GM23338 (cell line): Measurements from ENCODE around the gene APIP. TPM values are rescaled to one million over a fixed set of nuclear protein-coding genes. Genes with fewer than 3 reads are reported as not detected.

Experiments used
- ATAC-seq: fragments of 200-7000 bp; cut with Tn5 transposase; 3 replicates; pipeline ENCODE4 v1.9.1; 2020
- DNase-seq: peaks from one replicate; pipeline ENCODE4 v3.0.0-alpha.2; 2015; ENCODE audit warnings: low spot score
- H2AFZ ChIP-seq: fragments of 200-600 bp; sonication (generic); 2 replicates; pipeline ENCODE4 v1.8.0; 2016; ENCODE audit warnings: antibody characterized with exemption, mild to moderate bottlenecking, moderate library complexity
- H3F3A ChIP-seq: fragments of 200-600 bp; sonication (generic); replicated peaks from 2 replicates; pipeline ENCODE4 v1.8.0; 2017; ENCODE audit warnings: antibody characterized with exemption, mixed run types, low read depth
- H3K27ac ChIP-seq: fragments of 200-600 bp; sonication (generic); 2 replicates; pipeline ENCODE4 v1.6.1; 2016; ENCODE audit warnings: low read depth
- H3K27me3 ChIP-seq: fragments of 200-600 bp; sonication (generic); 2 replicates; pipeline ENCODE4 v1.8.0; 2016; ENCODE audit warnings: mild to moderate bottlenecking, mixed run types, moderate library complexity; ENCODE audit not compliant: insufficient read depth
- H3K36me3 ChIP-seq: fragments of 200-600 bp; sonication (generic); 2 replicates; pipeline ENCODE4 v1.8.0; 2016; ENCODE audit warnings: mild to moderate bottlenecking; ENCODE audit not compliant: insufficient read depth
- H3K4me1 ChIP-seq: fragments of 200-600 bp; sonication (generic); 2 replicates; pipeline ENCODE4 v1.8.0; 2016; ENCODE audit warnings: mild to moderate bottlenecking, moderate library complexity; ENCODE audit not compliant: insufficient read depth
- H3K4me2 ChIP-seq: fragments of 200-600 bp; sonication (generic); 2 replicates; pipeline ENCODE4 v1.7.1; 2017; ENCODE audit warnings: mixed run types
- H3K4me3 ChIP-seq: fragments of 200-600 bp; sonication (generic); 2 replicates; pipeline ENCODE4 v1.6.1; 2016; ENCODE audit warnings: mixed run types
- H3K79me2 ChIP-seq: fragments of 200-600 bp; sonication (generic); replicated peaks from 2 replicates; pipeline ENCODE4 v1.8.0; 2017; ENCODE audit warnings: mild to moderate bottlenecking; ENCODE audit not compliant: insufficient read depth
- H3K9me2 ChIP-seq: fragments of 200-600 bp; sonication (generic); 2 replicates; pipeline ENCODE4 v1.8.0; 2017; ENCODE audit not compliant: insufficient read depth
- H4K20me1 ChIP-seq: fragments of 200-600 bp; sonication (generic); replicated peaks from 2 replicates; pipeline ENCODE4 v1.8.0; 2017; ENCODE audit warnings: mild to moderate bottlenecking; ENCODE audit not compliant: insufficient read depth
- H3K27ac Mint-ChIP-seq: 2 replicates; pipeline ENCODE4 v1.8.0; 2020; ENCODE audit warnings: inconsistent platforms, mild to moderate bottlenecking, moderate library complexity, mixed read lengths
- H3K27me3 Mint-ChIP-seq: 3 replicates; pipeline ENCODE4 v1.8.0; 2022; ENCODE audit warnings: low read depth, mild to moderate bottlenecking, moderate library complexity, mixed read lengths, inconsistent platforms; ENCODE audit not compliant: insufficient read depth, poor library complexity
- H3K36me3 Mint-ChIP-seq: 3 replicates; pipeline ENCODE4 v1.8.0; 2021; ENCODE audit warnings: low read depth, mild to moderate bottlenecking, inconsistent platforms, moderate library complexity, mixed read lengths
- H3K4me1 Mint-ChIP-seq: 3 replicates; pipeline ENCODE4 v1.8.0; 2020; ENCODE audit warnings: mild to moderate bottlenecking, inconsistent platforms, mixed read lengths
- H3K4me3 Mint-ChIP-seq: 3 replicates; pipeline ENCODE4 v1.8.0; 2021; ENCODE audit warnings: moderate library complexity, mild to moderate bottlenecking, inconsistent platforms, mixed read lengths
- H3K9me3 Mint-ChIP-seq: 3 replicates; pipeline ENCODE4 v1.8.0; 2020; ENCODE audit warnings: moderate library complexity, mild to moderate bottlenecking, inconsistent platforms, mixed read lengths
- CREB1 ChIP-seq: fragments of 250-450 bp; sonication (Bioruptor Pico); IDR thresholded peaks from 2 replicates; pipeline ENCODE4 v1.5.0; 2020; ENCODE audit warnings: low read depth, mild to moderate bottlenecking, moderate library complexity
- ETS1 ChIP-seq: IDR thresholded peaks from 2 replicates; pipeline ENCODE4 v1.6.1; 2016; ENCODE audit warnings: antibody characterized with exemption
- EZH2 ChIP-seq: fragments of 200-600 bp; sonication (generic); IDR thresholded peaks from one replicate; pipeline ENCODE4 v1.8.0; 2017; ENCODE audit warnings: antibody characterized with exemption, mild to moderate bottlenecking, low read depth; ENCODE audit not compliant: unreplicated experiment
- EZH2phosphoT487 ChIP-seq: fragments of 200-600 bp; sonication (generic); IDR thresholded peaks from one replicate; pipeline ENCODE4 v1.8.1; 2018; ENCODE audit warnings: antibody characterized with exemption; ENCODE audit not compliant: unreplicated experiment
- JUNB ChIP-seq: IDR thresholded peaks from one replicate; pipeline ENCODE4 v1.6.1; 2016; ENCODE audit warnings: antibody characterized with exemption; ENCODE audit not compliant: unreplicated experiment
- NANOG ChIP-seq: IDR thresholded peaks from 2 replicates; pipeline ENCODE4 v1.6.1; 2016; ENCODE audit warnings: antibody characterized with exemption, borderline replicate concordance
- POLR2AphosphoS5 ChIP-seq: IDR thresholded peaks from 2 replicates; pipeline ENCODE4 v1.6.1; 2016; ENCODE audit warnings: antibody characterized with exemption, low read depth
- REST ChIP-seq: IDR thresholded peaks from one replicate; pipeline ENCODE4 v1.6.1; 2018; ENCODE audit warnings: antibody characterized with exemption; ENCODE audit not compliant: unreplicated experiment
- STAT1 ChIP-seq: IDR thresholded peaks from one replicate; pipeline ENCODE4 v1.6.1; 2016; ENCODE audit warnings: antibody characterized with exemption; ENCODE audit not compliant: unreplicated experiment
- ZNF331 ChIP-seq: fragments of 250-450 bp; sonication (Bioruptor Pico); IDR thresholded peaks from 2 replicates; pipeline ENCODE4 v1.5.0; 2020; ENCODE audit warnings: low read depth, mild to moderate bottlenecking, moderate library complexity
- ZNF462 ChIP-seq: fragments of 250-450 bp; sonication (Bioruptor Pico); IDR thresholded peaks from 2 replicates; pipeline ENCODE4 v1.5.0; 2020; ENCODE audit warnings: mild to moderate bottlenecking, moderate library complexity
- polyA plus RNA-seq: library from polyadenylated mRNA; unstranded; fragments of >200 nt; fragmentation: Nextera tagmentation; extraction: Ambion mirVana; gene quantifications from 2 replicates; pipeline ENCODE4 v1.2.1, GENCODE V29; 2016
- total RNA-seq: library from RNA; depleted of rRNA; stranded (reverse); fragments of >200 nt; shearing (Covaris generic); gene quantifications from 2 replicates; pipeline ENCODE4 v1.2.3, GENCODE V29; 2014
- TF ChIP-seq, protein P1 (sequence below), 2 experiments: fragments of 200-600 bp in 1 of 2; sonication (generic) in 1 of 2; conservative IDR thresholded peaks; 2 replicates each; pipeline versions ENCODE4 v1.5.1 to v1.6.1; 2016 to 2017; ENCODE audit warnings: antibody characterized with exemption in 2 of 2, low read depth in 2 of 2, mild to moderate bottlenecking in 2 of 2, moderate library complexity in 1 of 2

APIP gene
- total and polyA plus RNA-seq, 2 experiments from 2014 or later, result 35.7 to 50.3 TPM

- Mint-ChIP-seq H3K27ac (no peak overlapping the region), H3K36me3 (peaks cover 11% of the 10 kb centered on the region; the same call in 2 of the 3 replicates), H3K27me3 (no peaks in the 10 kb centered on the region), H3K4me3 (no peak overlapping the region), H3K4me1 (no peaks in the 10 kb centered on the region), H3K9me3 (no peaks in the 10 kb centered on the region)
- no peak overlapping the region for H3K4me3 ChIP-seq
- H4K20me1 ChIP-seq, result no peaks in the 10 kb centered on the region
- peaks cover 5% of the 10 kb centered on the region; the same call in 1 of the 2 replicates for H3K36me3 ChIP-seq
- no peaks in the 10 kb centered on the region for H3K9me2 ChIP-seq
- no peaks in the 10 kb centered on the region for H3F3A ChIP-seq
- TF ChIP-seq ETS1 (no peak), EZH2phosphoT487 (no peak), JUNB (no peak), REST (no peak), NANOG (no peak), ZNF462 (CRISPR knock-in tag) (no peak), POLR2AphosphoS5 (no peak), ZNF331 (CRISPR knock-in tag) (no peak), CREB1 (no peak), EZH2 (no peak), STAT1 (no peak)
- TF ChIP-seq, protein P1, sequence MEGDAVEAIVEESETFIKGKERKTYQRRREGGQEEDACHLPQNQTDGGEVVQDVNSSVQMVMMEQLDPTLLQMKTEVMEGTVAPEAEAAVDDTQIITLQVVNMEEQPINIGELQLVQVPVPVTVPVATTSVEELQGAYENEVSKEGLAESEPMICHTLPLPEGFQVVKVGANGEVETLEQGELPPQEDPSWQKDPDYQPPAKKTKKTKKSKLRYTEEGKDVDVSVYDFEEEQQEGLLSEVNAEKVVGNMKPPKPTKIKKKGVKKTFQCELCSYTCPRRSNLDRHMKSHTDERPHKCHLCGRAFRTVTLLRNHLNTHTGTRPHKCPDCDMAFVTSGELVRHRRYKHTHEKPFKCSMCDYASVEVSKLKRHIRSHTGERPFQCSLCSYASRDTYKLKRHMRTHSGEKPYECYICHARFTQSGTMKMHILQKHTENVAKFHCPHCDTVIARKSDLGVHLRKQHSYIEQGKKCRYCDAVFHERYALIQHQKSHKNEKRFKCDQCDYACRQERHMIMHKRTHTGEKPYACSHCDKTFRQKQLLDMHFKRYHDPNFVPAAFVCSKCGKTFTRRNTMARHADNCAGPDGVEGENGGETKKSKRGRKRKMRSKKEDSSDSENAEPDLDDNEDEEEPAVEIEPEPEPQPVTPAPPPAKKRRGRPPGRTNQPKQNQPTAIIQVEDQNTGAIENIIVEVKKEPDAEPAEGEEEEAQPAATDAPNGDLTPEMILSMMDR (conservative IDR thresholded peaks at IDR 0.05; ENCODE audit: low read depth in 2 of 2), result no peak
- H3K27ac ChIP-seq, result no peak overlapping the region
- no peaks in the 10 kb centered on the region for H3K79me2 ChIP-seq
- H3K4me2 ChIP-seq, result no peak overlapping the region
- H3K4me1 ChIP-seq, result no peaks in the 10 kb centered on the region
- no peaks in the 10 kb centered on the region for H3K27me3 ChIP-seq
- no peak overlapping the region for H2AFZ ChIP-seq
- ATAC-seq (no peak), DNase-seq (no peak)
Observed at GRCh38 chr11:34881900-34882299, 34.3 kb downstream of the APIP start.
